ENCODE data around the gene AFF3.

AFF3 gene

DNA sequence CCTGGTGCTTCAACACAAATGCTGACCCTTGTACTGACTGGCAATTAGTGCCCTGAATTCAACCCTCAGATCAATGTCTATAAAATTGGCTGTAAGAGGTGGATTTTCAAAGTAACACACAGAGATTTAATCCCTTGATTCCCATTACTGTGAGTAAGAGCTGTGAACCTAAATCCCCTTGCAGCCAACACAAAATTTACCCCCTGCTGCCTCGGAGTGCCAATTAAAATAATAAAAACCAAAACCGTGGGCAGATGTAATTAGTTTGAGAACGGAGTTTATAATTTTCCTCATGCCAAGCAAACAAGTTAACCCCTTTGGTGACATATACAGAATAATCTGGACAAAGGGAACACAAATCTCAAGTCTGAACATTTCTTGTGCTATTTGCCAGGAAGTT lies 596.8 kb downstream of the AFF3 start:
- TF ChIP-seq, protein P1, sequence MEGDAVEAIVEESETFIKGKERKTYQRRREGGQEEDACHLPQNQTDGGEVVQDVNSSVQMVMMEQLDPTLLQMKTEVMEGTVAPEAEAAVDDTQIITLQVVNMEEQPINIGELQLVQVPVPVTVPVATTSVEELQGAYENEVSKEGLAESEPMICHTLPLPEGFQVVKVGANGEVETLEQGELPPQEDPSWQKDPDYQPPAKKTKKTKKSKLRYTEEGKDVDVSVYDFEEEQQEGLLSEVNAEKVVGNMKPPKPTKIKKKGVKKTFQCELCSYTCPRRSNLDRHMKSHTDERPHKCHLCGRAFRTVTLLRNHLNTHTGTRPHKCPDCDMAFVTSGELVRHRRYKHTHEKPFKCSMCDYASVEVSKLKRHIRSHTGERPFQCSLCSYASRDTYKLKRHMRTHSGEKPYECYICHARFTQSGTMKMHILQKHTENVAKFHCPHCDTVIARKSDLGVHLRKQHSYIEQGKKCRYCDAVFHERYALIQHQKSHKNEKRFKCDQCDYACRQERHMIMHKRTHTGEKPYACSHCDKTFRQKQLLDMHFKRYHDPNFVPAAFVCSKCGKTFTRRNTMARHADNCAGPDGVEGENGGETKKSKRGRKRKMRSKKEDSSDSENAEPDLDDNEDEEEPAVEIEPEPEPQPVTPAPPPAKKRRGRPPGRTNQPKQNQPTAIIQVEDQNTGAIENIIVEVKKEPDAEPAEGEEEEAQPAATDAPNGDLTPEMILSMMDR (IDR thresholded peaks at IDR 0.05; ENCODE audit: low read depth, low read length), result no peak
- TF ChIP-seq EZH2phosphoT487 (IDR thresholded peaks at IDR 0.05; ENCODE audit: low read depth), result no peak

DNA sequence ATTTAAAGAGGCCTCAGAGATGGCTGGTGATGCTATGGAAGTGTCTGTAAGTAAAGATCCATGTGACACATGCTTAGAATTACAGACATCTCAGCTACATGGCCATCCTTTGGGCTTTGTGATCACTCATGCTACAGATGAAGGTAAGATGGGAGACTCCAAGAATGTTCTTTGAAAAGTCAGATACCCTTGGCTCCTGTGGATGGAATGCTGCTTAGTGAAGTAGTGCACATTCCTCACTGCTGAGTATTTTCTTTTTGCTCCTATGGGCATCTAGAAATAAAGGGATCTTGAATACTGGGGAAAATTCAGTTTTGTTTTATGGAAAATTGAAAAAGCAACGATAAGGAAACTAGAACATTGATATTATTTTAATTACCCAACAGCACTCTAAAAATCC lies 597.3 kb downstream of the AFF3 start:
- H3K27me3 ChIP-seq (ENCODE audit: low read depth, low read length), result no peaks in the 10 kb centered on the region
- TF ChIP-seq, protein P1 (IDR thresholded peaks at IDR 0.05; ENCODE audit: low read depth, low read length), result no peak
- TF ChIP-seq EZH2phosphoT487 (IDR thresholded peaks at IDR 0.05; ENCODE audit: low read depth), result no peak
- no peak overlapping the region for H3K9ac ChIP-seq (ENCODE audit: low read length)
- H3K79me2 ChIP-seq (ENCODE audit: low read length), result no peaks in the 10 kb centered on the region
- H3K27ac ChIP-seq (ENCODE audit: low read length), result no peak overlapping the region
- H3K4me2 ChIP-seq (ENCODE audit: low read length), result no peak overlapping the region
- H3K4me3 ChIP-seq (ENCODE audit: low read length), result no peak overlapping the region
- H3K9me3 ChIP-seq (ENCODE audit: insufficient read depth, low read length), result no peaks in the 10 kb centered on the region
- no peaks in the 10 kb centered on the region for H4K20me1 ChIP-seq (ENCODE audit: insufficient read depth, low read length)
- no peaks in the 10 kb centered on the region for H3K4me1 ChIP-seq (ENCODE audit: low read length)
- no peak overlapping the region for H2AFZ ChIP-seq (ENCODE audit: low read depth, low read length)
- peaks cover 27% of the 10 kb centered on the region for H3K36me3 ChIP-seq (replicated peaks; ENCODE audit: low read depth, low read length)

More for the DNA sequence above, 596.8 kb downstream of the AFF3 start:
- Histone ChIP-seq H3K4me1 (ENCODE audit: low read length) (no peaks in the 10 kb centered on the region), H3K79me2 (ENCODE audit: low read length) (no peaks in the 10 kb centered on the region), H3K36me3 (replicated peaks; ENCODE audit: low read depth, low read length) (peaks cover 32% of the 10 kb centered on the region), H3K4me3 (ENCODE audit: low read length) (no peak overlapping the region), H3K27me3 (ENCODE audit: low read depth, low read length) (no peaks in the 10 kb centered on the region), H3K9me3 (ENCODE audit: insufficient read depth, low read length) (no peaks in the 10 kb centered on the region), H4K20me1 (ENCODE audit: insufficient read depth, low read length) (no peaks in the 10 kb centered on the region), H2AFZ (ENCODE audit: low read depth, low read length) (no peak overlapping the region), H3K4me2 (ENCODE audit: low read length) (no peak overlapping the region), H3K9ac (ENCODE audit: low read length) (no peak overlapping the region), H3K27ac (ENCODE audit: low read length) (no peak overlapping the region)

DNA sequence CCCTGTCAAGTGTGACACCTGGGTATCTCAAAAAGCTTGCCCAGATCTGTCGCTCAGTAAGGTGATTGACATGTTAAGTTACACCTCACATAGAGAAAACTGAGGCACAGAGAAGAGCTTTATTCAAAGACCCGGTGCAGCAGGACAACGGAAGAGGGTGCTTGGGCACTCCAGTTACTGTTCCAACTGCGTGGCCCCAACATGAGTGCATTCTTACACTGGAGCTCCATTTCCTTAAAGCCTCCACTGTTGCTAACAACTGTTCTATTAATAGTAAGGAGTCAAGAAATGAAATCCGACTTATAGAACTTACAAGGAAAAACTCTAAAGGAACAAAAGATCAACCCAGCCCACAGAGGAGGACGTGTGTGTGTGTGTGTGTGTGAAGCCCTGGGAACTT lies 597.8 kb downstream of the AFF3 start:
- Histone ChIP-seq H3K4me1 (ENCODE audit: low read length) (no peaks in the 10 kb centered on the region), H3K9ac (ENCODE audit: low read length) (no peak overlapping the region), H3K79me2 (ENCODE audit: low read length) (no peaks in the 10 kb centered on the region), H3K27ac (ENCODE audit: low read length) (no peak overlapping the region), H3K4me2 (ENCODE audit: low read length) (no peak overlapping the region), H3K27me3 (ENCODE audit: low read depth, low read length) (no peaks in the 10 kb centered on the region), H4K20me1 (ENCODE audit: insufficient read depth, low read length) (no peaks in the 10 kb centered on the region), H2AFZ (ENCODE audit: low read depth, low read length) (no peak overlapping the region), H3K4me3 (ENCODE audit: low read length) (no peak overlapping the region), H3K36me3 (replicated peaks; ENCODE audit: low read depth, low read length) (peaks cover 23% of the 10 kb centered on the region), H3K9me3 (ENCODE audit: insufficient read depth, low read length) (no peaks in the 10 kb centered on the region)
- no peak for TF ChIP-seq EZH2phosphoT487 (IDR thresholded peaks at IDR 0.05; ENCODE audit: low read depth)
- TF ChIP-seq, protein P1 (IDR thresholded peaks at IDR 0.05; ENCODE audit: low read depth, low read length), result no peak

DNA sequence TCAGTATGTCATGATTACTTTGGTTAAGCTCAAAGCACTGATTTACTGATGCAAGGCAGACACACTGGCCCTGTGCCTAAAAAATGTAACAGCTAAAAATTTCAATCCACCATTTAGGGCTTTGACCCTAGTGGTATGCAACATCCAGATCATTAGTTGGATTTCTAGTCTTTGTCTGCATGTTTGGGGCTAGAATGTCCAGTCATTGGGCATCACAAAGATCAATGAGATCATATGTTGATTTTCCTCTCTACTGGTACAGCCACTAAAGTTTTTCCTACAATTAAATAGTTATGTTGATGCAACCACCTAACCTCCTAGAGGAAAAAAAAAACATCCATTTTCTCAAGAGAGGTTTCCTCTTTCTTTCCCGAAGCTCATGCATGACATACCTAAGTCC lies 599.1 kb downstream of the AFF3 start:
- H3K4me2 ChIP-seq (ENCODE audit: low read length), result no peak overlapping the region
- TF ChIP-seq, protein P1 (IDR thresholded peaks at IDR 0.05; ENCODE audit: low read depth, low read length), result no peak
- TF ChIP-seq EZH2phosphoT487 (IDR thresholded peaks at IDR 0.05; ENCODE audit: low read depth), result no peak
- no peak overlapping the region for H3K9ac ChIP-seq (ENCODE audit: low read length)

More for the DNA sequence above, 599.1 kb downstream of the AFF3 start:
- no peaks in the 10 kb centered on the region for H3K79me2 ChIP-seq (ENCODE audit: low read length)
- no peaks in the 10 kb centered on the region for H3K27me3 ChIP-seq (ENCODE audit: low read depth, low read length)
- H3K4me1 ChIP-seq (ENCODE audit: low read length), result no peaks in the 10 kb centered on the region
- H3K9me3 ChIP-seq (ENCODE audit: insufficient read depth, low read length), result no peaks in the 10 kb centered on the region
- H3K4me3 ChIP-seq (ENCODE audit: low read length), result no peak overlapping the region
- H2AFZ ChIP-seq (ENCODE audit: low read depth, low read length), result no peak overlapping the region
- no peak overlapping the region for H3K27ac ChIP-seq (ENCODE audit: low read length)
- peaks cover 17% of the 10 kb centered on the region for H3K36me3 ChIP-seq (replicated peaks; ENCODE audit: low read depth, low read length)
- H4K20me1 ChIP-seq (ENCODE audit: insufficient read depth, low read length), result no peaks in the 10 kb centered on the region
